ENCODE results near the gene PROCA1.
"Not testable (repeated sequence)": the region's sequence is repeated elsewhere in the genome, so short reads cannot be mapped to it uniquely, and the experiment has no call there.

GRCh38 chr17:28658766-28659496 lies 52.8 kb downstream of the PROCA1 start:
- TF ChIP-seq, protein P1, sequence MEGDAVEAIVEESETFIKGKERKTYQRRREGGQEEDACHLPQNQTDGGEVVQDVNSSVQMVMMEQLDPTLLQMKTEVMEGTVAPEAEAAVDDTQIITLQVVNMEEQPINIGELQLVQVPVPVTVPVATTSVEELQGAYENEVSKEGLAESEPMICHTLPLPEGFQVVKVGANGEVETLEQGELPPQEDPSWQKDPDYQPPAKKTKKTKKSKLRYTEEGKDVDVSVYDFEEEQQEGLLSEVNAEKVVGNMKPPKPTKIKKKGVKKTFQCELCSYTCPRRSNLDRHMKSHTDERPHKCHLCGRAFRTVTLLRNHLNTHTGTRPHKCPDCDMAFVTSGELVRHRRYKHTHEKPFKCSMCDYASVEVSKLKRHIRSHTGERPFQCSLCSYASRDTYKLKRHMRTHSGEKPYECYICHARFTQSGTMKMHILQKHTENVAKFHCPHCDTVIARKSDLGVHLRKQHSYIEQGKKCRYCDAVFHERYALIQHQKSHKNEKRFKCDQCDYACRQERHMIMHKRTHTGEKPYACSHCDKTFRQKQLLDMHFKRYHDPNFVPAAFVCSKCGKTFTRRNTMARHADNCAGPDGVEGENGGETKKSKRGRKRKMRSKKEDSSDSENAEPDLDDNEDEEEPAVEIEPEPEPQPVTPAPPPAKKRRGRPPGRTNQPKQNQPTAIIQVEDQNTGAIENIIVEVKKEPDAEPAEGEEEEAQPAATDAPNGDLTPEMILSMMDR (IDR thresholded peaks at IDR 0.05) = not testable (repeated sequence)
- not testable (repeated sequence) for TF ChIP-seq POLR2A (IDR thresholded peaks at IDR 0.05)
